ENCODE results near the gene SLC13A3.

Gene SLC13A3

DNA sequence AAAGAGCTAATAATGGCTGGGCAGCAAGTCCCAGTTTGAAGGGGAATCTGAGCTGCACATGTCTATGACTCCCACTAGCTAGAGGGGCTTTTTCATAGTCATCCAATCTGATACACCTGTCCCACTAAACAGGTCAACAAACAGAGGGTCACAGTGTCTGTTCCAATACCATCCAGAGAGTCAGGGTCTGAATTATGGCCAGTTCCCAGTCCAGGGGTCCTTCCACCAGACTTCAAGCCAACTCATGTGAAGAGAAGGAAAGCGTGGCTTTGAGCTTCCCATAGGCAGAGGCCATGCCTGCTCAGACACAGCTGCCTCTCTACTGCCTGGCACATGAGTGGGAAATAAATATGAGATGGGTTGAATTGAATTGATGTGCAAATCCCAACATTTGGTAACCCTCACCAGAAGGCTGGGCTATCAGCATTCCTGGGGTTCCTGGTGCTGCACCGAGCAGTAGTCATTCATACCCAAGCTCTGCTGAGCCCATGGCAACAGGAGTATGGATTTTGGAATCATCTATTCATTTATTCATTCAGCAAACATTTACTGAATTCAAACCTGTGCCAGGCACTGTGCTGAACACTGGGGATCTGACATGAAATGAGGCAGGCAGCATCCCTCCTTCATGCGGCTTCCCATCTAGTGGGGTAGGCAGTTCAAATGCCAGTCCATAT is 20.7 kb upstream of the SLC13A3 start:
- no peak overlapping the region for H3K27ac Mint-ChIP-seq
- ATAC-seq = no peak
- peaks cover 6% of the 10 kb centered on the region for H3K9me3 Mint-ChIP-seq
- H3K4me3 Mint-ChIP-seq = no peak overlapping the region
- no peaks in the 10 kb centered on the region for H3K4me1 Mint-ChIP-seq
- H3K36me3 Mint-ChIP-seq = no peaks in the 10 kb centered on the region
- peak in 1 of 2 donors; percentile 33 for DNase-seq (ENCODE audit: low spot score in 2 of 2)

DNA sequence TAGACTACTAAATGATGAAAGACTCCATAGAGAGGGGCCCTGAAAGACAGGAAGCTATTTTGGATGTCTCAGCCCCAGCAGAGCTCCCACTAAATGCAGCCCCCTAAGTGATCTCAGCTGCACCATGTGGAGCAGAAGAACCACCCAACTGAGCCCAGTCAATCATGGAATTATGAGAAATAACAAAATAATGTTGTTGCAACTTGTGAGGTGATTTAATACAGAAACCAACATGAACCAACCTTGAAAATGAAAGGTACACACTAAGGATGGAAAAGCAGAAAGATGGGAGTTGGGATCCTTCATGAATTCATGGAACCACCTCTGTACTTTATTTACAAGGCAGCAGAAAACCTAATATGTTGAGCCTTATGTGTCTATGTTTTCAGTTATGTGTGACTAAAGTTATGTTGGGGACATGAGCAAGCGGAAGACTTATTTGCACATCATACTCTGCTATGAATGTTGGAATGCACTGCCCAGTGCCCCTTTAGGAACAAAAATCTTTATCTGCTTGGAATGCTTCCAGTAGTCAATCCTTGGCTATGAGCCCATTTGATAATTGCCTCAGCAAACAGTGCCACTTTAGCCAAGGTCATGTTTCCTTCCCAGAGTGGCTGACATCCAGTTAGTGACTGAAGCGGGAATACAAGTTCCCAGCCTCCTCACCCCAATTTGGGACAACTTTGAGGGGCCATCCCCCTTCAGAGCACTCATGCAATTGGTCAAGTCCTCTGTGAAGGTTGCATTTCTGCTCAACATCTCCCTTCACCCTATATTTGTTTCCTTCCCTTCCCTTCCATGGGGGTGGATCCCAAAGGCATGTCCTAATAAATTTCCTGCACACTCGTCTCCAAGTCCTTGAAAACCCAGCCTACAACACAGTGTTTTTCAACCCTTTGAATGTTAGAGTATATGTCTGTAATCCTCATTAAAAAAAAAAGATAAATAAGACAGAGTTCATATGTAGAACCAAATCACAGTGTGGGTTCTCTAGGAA is 19.6 kb upstream of the SLC13A3 start:
- DNase-seq (ENCODE audit: low spot score in 2 of 2) (no peak), ATAC-seq (no peak)
- no peaks in the 10 kb centered on the region for H3K4me1 Mint-ChIP-seq
- no peaks in the 10 kb centered on the region for H3K36me3 Mint-ChIP-seq
- peaks cover 6% of the 10 kb centered on the region for H3K9me3 Mint-ChIP-seq
- no peak overlapping the region for H3K27ac Mint-ChIP-seq
- H3K4me3 Mint-ChIP-seq = no peak overlapping the region

DNA sequence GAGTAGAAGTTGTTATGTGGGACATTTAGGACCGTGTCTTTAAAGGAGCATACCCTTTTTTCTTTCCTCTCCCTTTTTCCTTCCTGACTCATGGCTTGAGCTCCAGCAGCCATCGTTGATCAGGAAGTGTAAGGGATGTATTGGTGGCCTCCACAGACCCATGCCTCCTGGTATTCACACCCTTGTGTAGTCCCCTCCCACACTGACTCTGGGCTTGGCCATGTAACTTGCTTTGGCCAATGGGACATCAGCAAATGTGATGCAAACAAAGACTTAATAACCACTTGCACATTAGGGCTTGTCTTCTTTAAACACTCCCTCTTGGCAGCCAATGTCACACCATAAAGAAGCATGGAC is 18.9 kb upstream of the SLC13A3 start:
- Mint-ChIP-seq H3K4me3 (no peak overlapping the region), H3K36me3 (no peaks in the 10 kb centered on the region), H3K4me1 (no peaks in the 10 kb centered on the region), H3K9me3 (peaks cover 6% of the 10 kb centered on the region), H3K27ac (no peak overlapping the region)
- no peak for DNase-seq (ENCODE audit: low spot score in 2 of 2)
- ATAC-seq = no peak

DNA sequence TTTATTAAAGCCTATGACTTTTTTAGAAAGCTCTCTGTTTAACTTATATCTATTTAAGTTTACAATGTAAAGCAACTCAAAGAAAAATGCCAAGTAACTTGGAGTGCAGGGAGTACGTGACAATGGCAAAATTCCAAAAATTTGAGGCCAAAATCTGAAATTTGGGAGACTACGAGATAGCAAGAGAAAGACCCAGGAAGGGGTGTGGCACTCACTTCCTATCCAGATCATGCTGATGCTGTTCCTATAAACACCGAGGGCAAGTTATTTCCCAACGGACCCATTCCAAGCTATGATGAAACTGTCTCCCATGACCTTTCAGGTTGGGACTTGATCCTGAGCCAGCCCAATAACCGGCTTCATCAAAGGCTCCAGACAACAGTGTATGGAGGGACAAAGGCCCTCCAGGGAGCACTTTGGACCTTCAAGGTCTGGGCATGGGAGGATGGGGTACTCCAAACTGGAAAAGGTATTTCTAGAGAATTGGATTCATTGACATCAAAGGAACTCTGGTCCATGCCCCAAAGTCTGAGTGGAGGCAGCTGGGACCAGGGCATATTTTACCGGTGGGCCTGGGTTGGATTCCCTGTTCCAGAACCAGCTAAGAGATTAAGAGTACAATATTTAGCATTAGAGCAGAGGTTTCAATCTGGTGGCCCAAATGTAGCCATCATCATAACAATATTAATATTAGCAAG is 15.7 kb upstream of the SLC13A3 start:
- Mint-ChIP-seq H3K4me3 (no peak overlapping the region), H3K36me3 (no peaks in the 10 kb centered on the region), H3K4me1 (no peaks in the 10 kb centered on the region), H3K27ac (no peak overlapping the region), H3K9me3 (peaks cover 6% of the 10 kb centered on the region)
- ATAC-seq (no peak), DNase-seq (ENCODE audit: low spot score in 2 of 2) (no peak)

DNA sequence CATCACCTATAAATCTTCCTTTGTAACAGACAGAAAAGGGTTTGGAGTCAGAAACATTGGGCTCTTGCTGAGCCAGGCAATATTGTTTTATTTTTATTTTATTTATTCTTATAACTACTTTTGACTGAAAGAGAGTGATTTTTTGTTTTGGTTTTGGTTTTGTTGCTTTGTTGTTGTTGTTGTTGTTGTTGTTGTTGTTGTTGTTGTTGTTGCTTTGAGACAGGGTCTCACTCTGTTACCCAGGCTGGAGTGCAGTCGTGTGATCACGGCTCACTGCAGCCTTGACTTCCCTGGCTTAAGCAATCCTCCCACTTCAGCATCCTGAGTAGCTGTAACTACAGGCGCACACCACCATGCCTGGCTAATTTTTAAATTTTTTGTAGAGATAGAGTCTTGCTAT is 15.0 kb upstream of the SLC13A3 start:
- no peak for ATAC-seq
- Mint-ChIP-seq H3K4me3 (no peak overlapping the region), H3K27ac (no peak overlapping the region), H3K4me1 (no peaks in the 10 kb centered on the region), H3K9me3 (peaks cover 4% of the 10 kb centered on the region), H3K36me3 (no peaks in the 10 kb centered on the region)
- DNase-seq (ENCODE audit: low spot score in 2 of 2) = no peak

DNA sequence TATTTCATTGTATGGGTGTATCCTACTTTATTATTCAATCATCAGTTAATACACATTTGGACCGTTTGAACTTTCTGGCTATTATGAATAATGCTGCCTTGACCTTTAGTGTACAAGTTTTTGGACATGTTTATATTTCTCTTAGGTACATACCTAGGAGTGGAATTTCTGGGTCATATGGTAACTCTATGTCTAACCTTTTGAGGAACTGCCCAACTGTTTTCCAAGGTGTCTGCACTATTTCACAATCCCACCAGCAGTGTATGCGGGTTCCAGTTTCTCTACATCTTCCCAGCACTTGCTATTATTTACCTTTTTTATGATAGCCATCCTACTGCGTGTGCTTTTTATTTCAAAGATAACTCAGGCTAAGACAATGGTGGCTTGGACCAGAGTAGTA is 14.3 kb upstream of the SLC13A3 start:
- ATAC-seq (no peak), DNase-seq (ENCODE audit: low spot score in 2 of 2) (no peak)
- Mint-ChIP-seq H3K4me1 (no peaks in the 10 kb centered on the region), H3K9me3 (peaks cover 1% of the 10 kb centered on the region), H3K27ac (no peak overlapping the region), H3K4me3 (no peak overlapping the region), H3K36me3 (no peaks in the 10 kb centered on the region)

DNA sequence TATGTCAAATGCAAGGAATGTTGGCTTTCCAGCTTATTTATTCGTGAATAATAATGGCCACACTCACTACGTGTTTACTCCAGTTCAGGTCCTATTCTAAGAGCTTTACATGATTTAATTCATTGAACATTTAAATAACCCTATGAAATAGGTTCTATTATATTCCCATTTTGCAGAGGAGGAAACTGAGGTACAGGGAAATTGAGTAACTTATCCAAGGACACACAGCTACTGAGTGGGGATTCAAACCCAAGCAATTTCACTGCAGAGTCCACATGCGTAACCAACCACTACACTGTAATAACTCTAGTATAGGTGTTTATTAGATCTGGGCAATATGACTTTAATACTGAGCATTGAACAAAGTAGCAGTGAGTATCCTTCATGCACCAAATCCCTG is 12.3 kb upstream of the SLC13A3 start:
- Mint-ChIP-seq H3K9me3 (no peaks in the 10 kb centered on the region), H3K4me1 (no peaks in the 10 kb centered on the region), H3K36me3 (no peaks in the 10 kb centered on the region), H3K27ac (no peak overlapping the region), H3K4me3 (no peak overlapping the region)
- DNase-seq (ENCODE audit: low spot score in 2 of 2) (no peak), ATAC-seq (no peak)

DNA sequence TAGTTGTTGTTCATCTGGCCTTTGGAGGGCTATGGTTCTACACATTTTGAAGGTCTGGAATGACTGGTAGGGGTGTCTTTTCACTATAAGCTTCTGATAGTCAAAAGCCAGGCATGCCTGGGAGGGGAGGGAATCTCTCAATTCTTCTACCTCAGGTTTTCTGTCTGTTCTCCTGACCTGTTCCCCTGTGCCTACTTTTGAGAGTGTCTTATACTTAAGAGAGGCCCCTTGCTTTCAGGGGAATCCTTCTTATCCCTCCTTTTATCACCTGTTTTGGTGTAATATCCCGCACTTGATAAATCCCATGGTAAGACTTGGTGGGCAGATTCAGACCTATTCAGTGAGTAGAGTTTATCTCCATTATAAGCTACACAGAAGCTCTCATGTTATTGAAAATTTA is 10.4 kb upstream of the SLC13A3 start:
- DNase-seq (ENCODE audit: low spot score in 2 of 2) (no peak), ATAC-seq (no peak)
- no peaks in the 10 kb centered on the region for H3K9me3 Mint-ChIP-seq
- H3K36me3 Mint-ChIP-seq = no peaks in the 10 kb centered on the region
- H3K27ac Mint-ChIP-seq = no peak overlapping the region
- no peaks in the 10 kb centered on the region for H3K4me1 Mint-ChIP-seq
- no peak overlapping the region for H3K4me3 Mint-ChIP-seq

DNA sequence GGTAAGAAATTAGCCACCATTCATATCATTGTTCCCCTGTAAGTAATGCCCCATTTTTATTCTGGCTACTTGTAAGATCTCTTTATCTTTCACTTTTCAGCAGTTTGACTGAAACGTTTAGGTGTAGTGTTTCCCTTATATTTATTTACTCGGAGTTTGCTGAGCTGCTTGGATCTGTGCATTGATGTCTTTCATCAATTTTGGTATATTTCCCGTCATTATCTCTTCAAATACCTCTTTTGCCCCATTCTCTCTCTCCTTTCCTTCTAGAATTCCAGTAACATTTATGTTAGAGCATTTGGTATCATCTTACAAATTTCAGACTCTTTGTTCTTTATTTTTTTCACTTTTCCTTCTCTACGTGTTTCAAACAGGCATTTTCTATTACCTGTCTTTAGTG is 9.2 kb upstream of the SLC13A3 start:
- DNase-seq (ENCODE audit: low spot score in 2 of 2) (no peak), ATAC-seq (no peak)
- H3K27ac Mint-ChIP-seq = no peak overlapping the region
- no peaks in the 10 kb centered on the region for H3K4me1 Mint-ChIP-seq
- H3K4me3 Mint-ChIP-seq = no peak overlapping the region
- H3K9me3 Mint-ChIP-seq = no peaks in the 10 kb centered on the region
- no peaks in the 10 kb centered on the region for H3K36me3 Mint-ChIP-seq

DNA sequence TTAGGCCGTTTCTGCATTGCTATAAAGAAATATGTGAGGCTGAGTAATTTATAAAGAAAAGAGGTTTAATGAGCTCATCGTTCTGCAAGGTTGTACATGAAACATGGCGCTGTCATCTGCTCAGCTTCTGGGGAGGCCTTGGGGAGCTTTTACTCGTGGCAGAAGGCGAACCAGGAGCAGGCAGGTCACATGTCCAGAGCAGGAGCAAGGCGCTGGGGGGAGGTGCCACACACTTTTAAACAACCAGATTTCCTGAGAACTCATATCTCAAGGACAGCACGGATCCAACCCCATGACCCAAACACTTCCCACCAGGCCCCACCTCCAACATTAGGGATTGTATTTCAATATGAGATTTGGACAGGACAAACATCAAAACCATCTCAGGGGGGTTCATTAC is 6.4 kb upstream of the SLC13A3 start:
- no peak overlapping the region for H3K4me3 Mint-ChIP-seq
- no peak for DNase-seq (ENCODE audit: low spot score in 2 of 2)
- peaks cover 6% of the 10 kb centered on the region for H3K4me1 Mint-ChIP-seq
- H3K36me3 Mint-ChIP-seq = no peaks in the 10 kb centered on the region
- no peak overlapping the region for H3K27ac Mint-ChIP-seq
- H3K9me3 Mint-ChIP-seq = no peaks in the 10 kb centered on the region
- ATAC-seq = no peak

DNA sequence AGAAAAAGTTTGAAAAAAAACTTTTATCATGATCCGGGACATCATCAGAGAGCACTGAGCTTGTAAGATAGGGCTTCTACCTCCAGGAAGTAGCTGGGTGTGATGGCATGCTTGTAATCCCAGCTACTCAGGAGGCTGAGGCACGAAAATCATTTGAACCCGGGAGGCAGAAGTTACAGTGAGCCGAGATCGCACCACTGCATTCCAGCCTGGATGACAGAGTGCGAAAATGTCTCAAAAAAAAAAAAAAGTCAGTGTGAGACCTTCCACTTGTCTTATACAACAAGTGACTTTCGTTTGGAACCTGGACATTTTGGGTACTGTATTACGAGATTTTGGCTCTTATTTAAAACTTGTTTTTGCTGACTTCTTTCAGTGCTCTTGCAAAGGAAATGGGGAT is 5.9 kb upstream of the SLC13A3 start:
- H3K4me3 Mint-ChIP-seq = no peak overlapping the region
- no peaks in the 10 kb centered on the region for H3K9me3 Mint-ChIP-seq
- H3K4me1 Mint-ChIP-seq = peaks cover 6% of the 10 kb centered on the region
- no peaks in the 10 kb centered on the region for H3K36me3 Mint-ChIP-seq
- no peak for DNase-seq (ENCODE audit: low spot score in 2 of 2)
- no peak for ATAC-seq
- H3K27ac Mint-ChIP-seq = no peak overlapping the region

DNA sequence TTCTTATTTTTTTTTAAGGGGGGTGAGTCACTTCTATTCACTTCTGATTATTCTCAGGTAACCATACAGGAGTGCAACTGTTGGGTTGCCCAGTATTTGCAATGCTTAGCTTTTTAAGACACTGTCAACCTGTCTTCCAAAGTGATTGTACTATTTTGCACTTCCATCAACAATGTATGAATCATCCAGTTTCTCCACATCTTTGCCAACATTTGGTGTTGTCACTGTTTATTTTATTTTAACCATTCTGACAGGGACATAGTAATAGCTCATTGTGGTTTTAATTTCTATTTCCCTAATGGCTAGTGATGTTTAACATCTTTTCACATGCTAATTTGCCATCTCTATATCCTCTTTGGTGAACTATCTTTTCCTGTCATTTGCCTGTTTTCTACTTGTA is 1.4 kb upstream of the SLC13A3 start:
- DNase-seq (ENCODE audit: low spot score in 2 of 2) (no peak), ATAC-seq (no peak)
- no peaks in the 10 kb centered on the region for H3K36me3 Mint-ChIP-seq
- H3K4me3 Mint-ChIP-seq = no peak overlapping the region
- peaks cover 11% of the 10 kb centered on the region for H3K4me1 Mint-ChIP-seq
- no peaks in the 10 kb centered on the region for H3K9me3 Mint-ChIP-seq
- H3K27ac Mint-ChIP-seq = no peak overlapping the region

DNA sequence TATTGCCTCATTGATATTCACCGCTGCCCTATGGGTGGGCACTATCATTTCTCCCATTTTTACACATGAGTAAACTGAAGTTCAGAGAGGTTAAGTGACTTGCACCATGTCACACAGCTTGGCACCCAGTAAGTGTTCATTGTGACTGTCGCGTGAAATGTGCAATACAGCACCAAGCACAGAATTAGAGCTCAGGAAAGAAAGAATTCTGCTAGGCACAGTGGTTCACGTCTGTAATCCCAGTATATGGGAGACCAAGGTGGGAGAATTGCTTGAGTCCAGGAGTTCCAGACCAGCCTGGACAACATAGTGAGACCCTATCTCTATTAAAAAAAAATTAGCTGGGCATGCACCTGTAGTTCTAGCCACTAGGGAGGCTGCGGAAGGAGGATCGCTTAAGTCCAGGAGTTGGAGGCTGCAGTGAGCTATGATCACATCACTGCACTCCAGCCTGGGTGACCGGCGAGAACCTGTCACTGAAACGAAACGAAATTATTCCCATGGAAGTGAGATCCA is 626 bp downstream of the SLC13A3 start:
- Mint-ChIP-seq H3K27ac (no peak overlapping the region), H3K9me3 (no peaks in the 10 kb centered on the region), H3K36me3 (no peaks in the 10 kb centered on the region), H3K4me3 (no peak overlapping the region), H3K4me1 (peaks cover 11% of the 10 kb centered on the region)
- DNase-seq (ENCODE audit: low spot score in 2 of 2) = no peak
- no peak for ATAC-seq

DNA sequence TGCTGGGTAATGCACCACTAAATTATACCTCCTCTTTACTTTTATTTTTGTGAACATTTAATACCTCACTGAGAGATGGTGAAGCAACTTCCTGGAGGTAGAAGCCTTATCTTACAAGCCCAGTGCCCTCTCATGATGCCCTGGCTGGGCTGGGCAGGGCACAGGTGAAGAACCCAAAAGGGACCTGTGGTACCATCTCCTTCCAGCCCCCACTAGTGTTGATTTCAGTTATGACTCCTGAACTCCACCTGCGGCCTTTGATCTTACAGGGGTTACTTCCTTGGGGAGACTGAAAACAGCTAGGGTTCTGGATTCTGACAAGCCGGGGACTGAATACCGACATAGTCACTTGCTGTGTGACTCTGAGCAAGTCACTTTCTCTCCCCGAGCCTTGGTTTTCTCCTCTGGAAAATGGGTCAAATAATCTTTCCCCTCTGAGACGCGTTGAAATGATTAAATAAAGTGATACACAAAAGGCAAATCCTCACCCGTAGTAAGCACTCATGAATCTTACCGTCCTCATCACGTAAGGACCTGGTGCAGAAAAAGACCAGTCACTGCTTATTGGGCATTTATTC is 1.2 kb downstream of the SLC13A3 start:
- peaks cover 11% of the 10 kb centered on the region for H3K4me1 Mint-ChIP-seq
- no peak for ATAC-seq
- no peak overlapping the region for H3K27ac Mint-ChIP-seq
- no peak for DNase-seq (ENCODE audit: low spot score in 2 of 2)
- H3K36me3 Mint-ChIP-seq = no peaks in the 10 kb centered on the region
- no peaks in the 10 kb centered on the region for H3K9me3 Mint-ChIP-seq
- no peak overlapping the region for H3K4me3 Mint-ChIP-seq

DNA sequence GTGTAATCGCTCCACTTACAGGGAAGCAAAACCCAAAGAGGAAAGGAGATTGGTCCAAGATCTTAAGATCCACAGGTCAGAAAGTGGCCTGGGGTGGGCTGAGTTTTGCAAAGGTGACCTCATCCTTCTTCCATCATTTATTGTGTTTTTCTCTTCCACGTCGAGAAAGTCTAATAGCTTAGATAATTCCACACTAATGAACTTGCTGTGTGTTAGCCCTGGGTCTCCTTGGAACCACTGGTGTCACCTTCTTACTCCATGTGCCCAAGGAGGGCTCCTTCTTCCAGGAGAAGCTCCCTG is 1.7 kb downstream of the SLC13A3 start:
- Mint-ChIP-seq H3K4me1 (peaks cover 11% of the 10 kb centered on the region), H3K27ac (no peak overlapping the region), H3K9me3 (no peaks in the 10 kb centered on the region), H3K36me3 (no peaks in the 10 kb centered on the region), H3K4me3 (no peak overlapping the region)
- no peak for DNase-seq (ENCODE audit: low spot score in 2 of 2)
- ATAC-seq = no peak

Measured in stimulated activated effector memory CD8-positive, alpha-beta T cell treated with anti-CD3 and anti-CD28 coated beads, Interleukin-12 subunit alpha, Interleukin-12 subunit beta, amount 100 ng/mL, for 72 hours (primary cell).